HG03460 (cell line): ENCODE results near the gene ANKRD13C.
"Not testable (repeated sequence)": the region's sequence is repeated elsewhere in the genome, so short reads cannot be mapped to it uniquely, and the experiment has no call there.

Source experiments
- ATAC-seq: cut with Tn5 transposase; IDR thresholded peaks from one replicate; pipeline ENCODE4 v1.9.1; 2021; ENCODE audit not compliant: unreplicated experiment

Gene ANKRD13C

DNA sequence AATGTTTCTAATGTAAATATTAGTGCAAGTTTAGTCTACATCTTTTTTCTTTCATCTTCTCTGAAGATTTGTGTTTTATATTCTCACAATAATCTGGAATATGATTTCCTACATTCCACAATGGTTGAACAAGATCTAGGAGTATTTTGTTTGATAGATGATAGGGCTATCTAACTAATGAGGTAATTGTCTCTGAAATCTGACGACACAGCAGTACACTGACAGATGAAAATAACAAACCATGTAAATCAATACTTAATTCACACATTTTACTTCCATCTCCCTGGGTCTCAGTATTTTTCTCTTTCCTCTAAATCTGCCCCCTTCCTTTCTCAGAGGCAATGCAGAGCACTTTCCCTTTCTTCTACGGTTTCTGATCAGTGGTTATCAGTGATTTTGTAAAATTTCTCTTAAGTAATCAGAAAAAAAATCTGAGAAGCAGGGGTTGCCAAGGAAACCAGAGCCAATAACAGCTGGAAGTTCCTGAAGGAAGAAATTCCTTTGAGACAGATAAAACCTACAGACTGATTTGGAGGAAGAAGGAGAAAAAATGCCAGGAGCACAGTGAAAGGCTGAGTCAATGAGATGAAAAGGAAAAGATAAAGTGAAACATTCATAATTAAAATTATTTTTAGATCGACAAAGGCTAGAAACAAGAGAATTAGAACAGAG is 7.3 kb upstream of the ANKRD13C start:
- ATAC-seq, result no peak

DNA sequence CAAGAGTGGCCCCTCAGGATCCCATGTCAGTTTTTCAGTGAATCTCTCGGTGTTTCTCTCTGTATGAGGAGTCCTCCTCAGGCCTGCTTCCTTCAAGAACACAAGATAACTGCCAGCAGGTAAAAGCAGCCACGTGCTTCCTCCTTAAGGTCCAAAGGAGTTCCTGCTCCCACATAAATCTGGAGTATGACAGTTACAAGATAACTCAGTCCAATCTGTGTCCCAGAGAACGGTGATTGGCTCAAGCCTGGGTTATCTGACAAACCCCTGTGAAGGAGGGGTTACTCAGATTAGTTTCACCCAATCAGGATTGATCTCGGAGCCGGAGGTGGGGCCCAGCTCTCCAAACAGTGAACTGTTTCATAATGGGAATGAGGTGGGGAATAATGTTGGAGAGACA is 5.8 kb upstream of the ANKRD13C start:
- ATAC-seq, result no peak

DNA sequence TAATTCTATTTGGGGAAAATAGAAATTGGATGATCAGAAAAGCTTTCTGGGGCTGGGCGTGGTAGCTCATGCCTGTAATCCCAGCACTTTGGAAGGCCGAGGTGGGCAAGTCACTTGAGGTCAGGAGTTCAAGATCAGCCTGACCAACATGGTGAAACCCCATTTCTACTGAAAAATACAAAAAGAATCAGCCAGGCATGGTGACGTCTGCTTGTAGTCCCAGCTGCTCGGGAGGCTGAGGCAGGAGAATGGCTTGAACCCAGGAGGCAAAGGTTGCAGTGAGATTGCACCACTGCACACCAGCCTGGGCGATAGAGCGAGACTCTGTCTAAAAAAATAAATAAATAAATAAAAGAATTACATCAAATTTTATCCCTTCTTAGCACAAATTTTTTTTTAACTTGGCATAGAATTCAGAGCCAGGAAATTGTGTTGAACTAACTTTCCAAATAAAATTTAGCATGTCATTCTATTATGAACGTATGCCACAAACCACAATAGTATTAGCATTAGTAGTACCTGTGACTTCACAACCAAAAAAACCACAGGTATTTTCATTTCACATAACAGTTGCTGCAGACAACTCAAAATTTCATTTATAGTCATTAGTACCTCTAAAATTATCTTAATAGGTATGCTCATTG is 4.5 kb upstream of the ANKRD13C start:
- peak; percentile 31 for ATAC-seq

DNA sequence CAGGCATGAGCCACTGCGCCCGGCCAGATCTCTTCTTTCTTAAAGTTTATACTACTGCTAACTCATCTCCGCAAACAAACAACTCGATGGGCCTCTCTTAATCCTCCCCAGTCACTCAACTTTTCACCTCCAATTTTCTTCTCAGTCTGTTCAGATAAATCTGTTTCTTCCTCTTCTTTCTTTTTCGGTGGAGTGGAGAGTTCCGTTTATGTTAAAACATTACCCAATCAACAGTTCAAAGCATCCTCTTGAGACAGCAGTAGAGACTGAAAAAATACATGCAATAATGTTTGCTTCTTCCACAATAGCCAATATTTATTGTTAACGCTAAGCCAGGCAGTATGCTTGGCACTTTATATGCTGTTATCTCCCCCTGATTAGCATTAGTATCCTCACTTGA is 1.4 kb upstream of the ANKRD13C start:
- ATAC-seq, result no peak

DNA sequence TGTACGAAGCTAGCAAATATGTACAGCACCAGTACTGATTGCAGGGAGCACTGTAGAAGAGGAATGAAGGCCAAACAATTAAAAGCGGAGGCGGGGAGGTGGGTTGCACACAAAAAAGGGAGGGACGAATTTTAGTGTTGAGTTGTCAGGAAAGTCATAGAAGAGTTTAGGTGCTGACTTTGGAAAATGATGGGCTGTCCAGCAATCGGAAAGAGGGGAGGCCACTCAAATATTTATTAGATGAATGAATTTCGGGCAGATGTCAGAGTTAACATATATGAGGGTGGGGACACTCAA is 537 bp upstream of the ANKRD13C start:
- ATAC-seq, result no peak

DNA sequence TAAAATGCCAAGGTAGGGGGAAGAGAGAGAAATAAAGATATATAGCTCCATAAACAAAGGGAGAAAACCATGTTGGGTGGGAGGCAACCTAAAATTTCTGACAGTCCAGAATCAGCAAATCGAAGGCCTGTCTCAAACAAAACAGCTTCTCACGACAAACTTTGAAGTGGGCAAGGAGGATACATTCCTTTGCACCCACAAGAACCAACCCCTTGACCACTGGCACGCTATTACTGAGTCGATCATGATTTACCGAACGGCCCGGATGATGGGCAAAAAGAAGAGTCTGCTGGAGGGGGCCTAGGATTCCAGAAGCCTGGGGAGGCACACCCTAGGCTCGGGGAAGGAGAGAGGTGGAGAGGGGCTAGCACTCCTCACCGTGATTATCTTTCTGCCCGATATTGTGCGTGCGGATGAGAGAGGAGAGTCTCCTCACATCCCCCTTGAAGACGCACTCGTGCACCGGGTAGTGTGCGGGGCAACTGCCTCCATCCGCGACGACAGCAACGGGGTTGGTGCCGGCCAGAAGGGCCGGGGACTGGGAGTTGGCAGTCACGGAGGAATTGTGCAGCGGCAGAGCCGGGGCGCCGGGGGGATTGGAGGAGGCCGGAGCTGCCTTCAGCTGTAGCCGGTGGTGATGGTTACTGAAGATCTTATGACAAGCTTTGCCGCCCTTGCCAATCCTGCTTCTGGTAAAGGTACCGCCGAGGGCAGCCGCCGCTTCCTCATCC is 756 bp downstream of the ANKRD13C start:
- peak; percentile 30 for ATAC-seq

DNA sequence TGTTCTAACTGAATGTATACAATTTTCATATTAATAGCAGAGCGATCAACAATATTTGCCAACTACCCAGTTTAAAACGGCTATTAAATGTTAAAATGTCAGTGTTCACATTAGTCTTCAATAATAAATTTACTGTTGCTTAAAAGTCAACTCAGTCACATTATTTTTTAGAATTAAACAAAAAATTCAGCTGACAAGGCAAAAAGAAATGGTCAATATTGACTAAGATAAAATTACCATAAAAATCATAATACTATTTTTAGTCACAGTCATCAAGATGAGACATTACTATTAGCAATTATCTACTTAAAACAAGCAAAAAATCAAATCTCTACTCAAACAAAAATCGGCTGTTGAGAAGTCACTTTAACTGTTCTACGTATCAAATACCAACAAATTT is 1.5 kb downstream of the ANKRD13C start:
- ATAC-seq, result no peak

DNA sequence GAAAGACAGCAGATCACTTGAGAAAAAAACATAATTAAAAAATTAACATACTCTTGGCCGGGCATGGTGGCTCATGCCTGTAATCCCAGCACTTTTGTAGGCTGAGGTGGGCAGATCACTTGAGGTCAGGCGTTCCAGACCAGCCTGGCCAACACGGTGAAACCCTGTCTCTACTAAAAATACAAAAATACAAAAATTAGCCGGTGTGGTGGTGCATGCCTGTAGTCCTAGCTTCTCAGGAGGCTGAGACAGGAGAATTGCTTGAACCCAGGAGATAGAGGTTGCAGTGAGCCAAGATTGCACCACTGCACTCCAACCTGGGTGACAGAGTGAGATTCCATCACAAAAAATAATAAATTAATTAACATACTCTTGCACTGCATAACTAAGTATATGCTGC is 4.7 kb downstream of the ANKRD13C start:
- not testable (repeated sequence) for ATAC-seq

DNA sequence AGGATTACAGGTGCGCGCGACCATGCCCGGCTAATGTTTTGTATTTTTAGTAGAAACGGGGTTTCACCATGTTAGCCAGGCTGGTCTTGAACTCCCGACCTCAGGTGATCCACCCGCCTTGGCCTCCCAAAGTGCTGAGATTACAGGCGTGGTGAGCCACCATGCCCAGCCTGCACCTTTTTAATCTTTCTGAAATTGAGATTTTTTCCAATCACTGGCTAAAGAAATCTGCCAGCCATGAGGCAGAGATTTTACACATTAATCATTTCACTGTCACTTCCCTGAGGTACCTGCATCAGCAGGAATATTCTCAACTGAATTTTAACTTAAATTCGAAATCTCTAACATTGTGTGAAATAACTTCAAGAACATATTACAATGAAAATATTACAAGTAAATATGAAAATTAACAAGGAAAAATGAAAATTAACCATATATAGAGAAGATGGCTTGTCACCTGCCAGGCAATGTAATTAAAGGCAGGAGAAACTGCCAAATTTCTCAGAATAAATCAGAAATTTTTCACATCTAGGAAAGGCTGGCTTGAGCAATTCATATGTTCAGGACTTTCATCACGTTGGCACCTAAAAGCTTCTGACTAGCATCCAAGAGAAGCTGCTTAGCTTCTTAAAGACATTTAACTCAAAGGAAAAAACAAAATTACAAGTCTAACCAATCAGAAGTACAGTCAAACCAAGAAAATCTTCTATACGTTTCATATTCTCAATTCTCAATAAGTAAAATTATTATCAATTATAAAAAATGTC is 5.9 kb downstream of the ANKRD13C start:
- no peak for ATAC-seq

DNA sequence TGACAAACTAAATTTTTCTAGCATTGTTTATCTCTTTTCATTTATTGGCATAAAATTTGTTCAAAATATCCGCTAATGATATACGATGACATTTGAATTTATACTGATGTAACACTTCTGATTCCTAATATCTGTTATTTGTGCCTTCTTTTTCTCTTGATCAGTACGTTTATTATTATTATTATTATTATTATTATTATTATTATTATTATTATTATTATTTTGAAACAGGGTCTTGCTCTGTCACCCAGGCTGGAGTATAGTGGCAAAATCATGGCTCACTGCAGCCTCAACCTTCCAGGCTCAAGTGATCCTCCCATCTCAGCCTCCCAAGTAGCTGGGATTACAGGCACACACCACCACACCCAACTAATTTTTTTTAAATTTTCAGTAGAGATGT is 14.9 kb downstream of the ANKRD13C start:
- not testable (repeated sequence) for ATAC-seq

DNA sequence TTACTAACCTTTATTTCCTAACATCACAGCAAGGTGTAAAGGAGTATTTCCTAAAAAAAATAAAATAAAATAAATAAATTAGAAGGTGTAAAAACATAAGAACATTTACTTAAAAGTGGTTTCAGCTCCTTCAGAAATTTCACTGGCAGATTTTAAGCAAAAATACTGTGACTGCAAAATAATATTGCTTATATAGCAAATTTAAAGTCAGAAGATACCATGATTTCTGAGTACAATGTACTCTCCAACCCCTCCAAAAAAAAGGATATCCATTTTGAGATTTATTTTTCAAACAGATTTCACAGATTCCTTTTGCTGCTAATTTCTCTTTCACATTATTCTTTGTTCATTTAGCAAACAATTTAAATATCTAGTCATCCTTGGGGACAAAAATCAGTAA is 18.5 kb downstream of the ANKRD13C start:
- no peak for ATAC-seq

DNA sequence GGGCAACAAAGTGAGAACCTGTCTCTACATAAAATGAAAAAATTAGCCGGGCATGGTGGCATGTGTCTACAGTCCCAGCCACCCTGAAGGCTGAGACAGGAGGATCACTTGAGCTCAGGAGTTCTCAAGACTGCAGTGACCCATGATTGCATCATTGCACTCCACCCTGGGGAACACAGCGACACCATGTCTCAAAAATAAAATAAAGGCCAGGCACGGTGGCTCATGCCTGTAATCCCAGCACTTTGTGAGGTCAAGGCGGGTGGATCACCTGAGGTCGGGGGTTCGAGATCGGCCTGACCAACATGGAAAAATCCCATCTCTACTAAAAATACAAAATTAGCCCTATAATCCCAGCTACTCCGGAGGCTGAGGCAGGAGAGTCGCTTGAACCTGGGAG is 20.1 kb downstream of the ANKRD13C start:
- ATAC-seq, result no peak

DNA sequence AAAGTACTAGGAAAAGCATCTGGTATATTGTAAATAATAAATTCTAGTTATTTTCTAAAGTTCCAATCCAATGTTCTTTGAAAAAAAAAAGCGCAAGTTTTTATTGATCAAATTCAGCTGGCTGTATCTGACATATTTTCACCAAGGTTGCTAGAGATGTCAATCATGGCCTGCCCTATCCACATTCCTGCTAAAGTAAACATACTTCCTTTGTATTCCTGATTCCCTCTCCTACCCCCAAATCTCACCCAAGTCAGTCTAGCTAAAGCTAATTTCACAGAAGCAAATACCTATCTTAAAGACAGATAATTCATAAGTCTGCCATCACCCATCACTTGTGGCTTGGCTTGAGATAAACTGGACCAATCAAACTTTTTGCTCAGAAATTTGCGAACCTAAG is 21.3 kb downstream of the ANKRD13C start:
- no peak for ATAC-seq

DNA sequence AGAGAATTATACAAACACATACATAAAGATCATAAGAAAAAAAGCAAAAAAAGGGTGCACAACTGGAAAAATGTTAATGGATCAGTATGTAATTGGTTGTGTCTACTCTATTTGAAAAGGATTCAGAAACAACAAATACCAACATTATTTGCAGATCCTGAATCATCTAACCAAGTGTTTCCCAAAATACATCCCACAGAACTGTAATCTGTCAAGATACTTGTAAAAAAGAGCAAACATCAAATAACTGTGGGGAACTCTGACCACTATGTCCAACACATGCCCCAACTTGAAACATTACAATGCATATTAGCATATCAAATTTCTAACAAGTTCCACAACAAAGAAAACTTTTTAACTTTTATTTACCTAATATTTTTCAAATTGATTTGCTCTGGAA is 22.6 kb downstream of the ANKRD13C start:
- ATAC-seq, result no peak

DNA sequence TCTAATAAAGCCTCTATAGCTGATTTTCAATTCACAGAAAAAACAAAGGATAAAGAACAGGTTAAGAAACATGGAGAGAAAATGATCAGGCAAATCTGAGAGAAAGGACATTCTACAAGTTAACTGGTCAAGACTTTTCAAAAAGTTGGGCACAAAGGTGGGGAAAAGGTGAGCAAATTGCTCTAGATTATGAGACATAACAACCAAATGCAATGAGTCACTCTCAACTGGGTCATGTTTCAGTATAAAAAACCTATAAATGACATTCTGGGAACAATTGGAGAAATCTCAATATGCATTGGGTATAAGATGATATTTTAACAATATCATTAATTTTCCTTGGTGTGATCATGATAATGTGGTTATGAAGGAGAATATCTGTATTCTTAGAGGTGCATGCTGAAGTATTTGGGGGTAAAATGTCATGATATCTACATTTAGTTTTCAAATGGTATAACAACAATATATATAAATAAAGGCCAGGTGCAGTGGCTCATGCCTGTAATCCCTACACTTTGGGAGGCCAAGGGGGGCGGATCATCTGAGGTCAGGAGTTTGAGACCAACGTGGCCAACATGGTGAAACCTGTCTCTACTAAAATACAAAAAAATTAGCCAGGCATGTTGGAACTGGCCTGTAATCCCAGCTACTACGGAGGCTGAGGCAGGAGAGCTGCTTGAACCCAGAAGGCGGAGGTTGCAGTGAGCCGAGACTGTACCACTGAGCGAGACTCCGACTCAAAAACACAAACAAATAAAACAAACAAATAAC is 27.0 kb downstream of the ANKRD13C start:
- no peak for ATAC-seq

DNA sequence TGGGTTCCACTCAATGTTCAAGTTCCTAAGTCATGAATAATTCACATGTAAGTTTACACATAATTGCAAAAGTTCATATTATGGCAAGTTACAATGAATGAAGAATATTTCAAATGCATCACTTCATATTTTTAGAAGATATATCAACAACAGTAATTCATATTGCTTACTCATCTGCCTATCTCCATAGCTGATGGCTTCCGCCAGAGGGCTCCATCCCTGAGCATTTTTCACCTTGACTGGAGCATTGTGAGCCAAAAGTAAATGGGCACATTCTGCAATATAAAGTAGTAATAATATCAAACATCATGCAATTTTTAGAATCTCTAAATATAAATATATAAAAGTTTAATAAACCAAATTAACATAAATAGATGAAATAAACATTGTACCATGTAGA is 29.8 kb downstream of the ANKRD13C start:
- no peak for ATAC-seq

DNA sequence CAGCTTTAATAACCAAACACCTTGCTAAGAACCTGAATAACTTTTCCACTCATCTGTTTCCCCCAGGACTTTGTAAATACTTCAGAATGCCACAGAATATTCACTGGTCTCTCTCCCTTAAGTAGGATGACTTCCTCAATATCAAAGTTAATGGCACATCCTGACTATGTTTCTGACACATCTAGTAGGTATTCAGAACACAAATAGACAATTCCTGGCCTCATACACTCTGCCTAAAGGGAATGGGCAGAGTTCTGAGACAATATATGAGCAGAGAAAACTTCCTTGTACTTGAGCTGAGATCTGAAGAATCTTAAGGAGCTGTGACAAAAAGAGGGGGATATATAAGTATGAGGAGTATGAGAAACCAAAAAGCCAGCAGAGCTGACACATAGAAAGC is 34.8 kb downstream of the ANKRD13C start:
- no peak for ATAC-seq

DNA sequence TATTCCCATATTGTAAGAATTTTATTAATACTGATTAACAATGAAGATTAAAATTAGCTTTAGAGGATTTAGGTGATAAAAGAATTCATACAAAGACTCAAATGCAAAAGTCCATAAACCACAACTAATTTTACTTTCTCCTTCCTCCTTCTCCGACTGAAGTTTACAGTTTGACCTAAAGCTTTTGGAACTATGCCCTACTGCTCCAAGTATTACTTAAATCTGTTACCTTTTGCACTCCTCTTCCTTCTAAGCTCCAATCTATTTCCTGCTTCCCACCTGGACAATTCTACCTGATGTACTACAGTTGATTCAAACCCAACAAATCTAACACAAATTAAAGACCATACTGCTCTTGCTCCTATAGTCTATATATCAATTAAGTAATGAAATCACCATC is 36.3 kb downstream of the ANKRD13C start:
- ATAC-seq, result no peak

DNA sequence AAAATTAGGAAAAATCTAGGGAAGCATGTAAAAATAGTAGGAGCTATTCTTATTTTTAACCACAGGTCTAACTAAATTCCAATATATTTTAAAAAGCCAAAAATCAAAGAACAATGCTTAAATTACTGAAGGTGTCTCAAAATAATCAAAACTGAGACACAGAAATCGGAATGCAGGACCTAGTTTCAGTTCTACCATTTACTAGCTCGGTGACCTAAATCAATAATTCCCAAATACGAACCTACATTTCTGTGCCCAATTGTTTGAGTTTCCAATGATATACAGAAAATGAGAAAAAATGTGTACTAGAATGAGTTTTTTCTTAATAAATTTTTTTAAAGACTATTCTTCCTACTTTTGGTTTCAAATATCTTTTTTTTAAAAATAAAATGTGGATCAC is 37.4 kb downstream of the ANKRD13C start:
- no peak for ATAC-seq

DNA sequence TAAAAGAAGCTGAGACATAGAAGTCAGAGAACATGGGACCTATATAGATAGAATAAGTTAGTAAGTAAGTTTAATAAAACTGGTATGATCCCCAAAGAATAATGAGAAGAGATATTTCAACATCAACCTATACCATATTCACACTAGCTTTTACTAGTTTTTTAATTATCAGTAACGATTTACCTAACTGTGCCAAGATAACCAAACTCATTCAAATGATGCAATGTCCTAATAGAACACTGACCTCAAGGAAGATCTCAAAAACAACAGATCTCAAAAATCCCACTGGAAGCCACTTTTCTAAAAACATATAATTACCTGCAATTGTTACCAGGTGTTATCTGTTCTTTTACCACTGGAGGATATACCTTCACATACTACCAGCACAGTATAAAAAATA is 38.7 kb downstream of the ANKRD13C start:
- ATAC-seq, result no peak

DNA sequence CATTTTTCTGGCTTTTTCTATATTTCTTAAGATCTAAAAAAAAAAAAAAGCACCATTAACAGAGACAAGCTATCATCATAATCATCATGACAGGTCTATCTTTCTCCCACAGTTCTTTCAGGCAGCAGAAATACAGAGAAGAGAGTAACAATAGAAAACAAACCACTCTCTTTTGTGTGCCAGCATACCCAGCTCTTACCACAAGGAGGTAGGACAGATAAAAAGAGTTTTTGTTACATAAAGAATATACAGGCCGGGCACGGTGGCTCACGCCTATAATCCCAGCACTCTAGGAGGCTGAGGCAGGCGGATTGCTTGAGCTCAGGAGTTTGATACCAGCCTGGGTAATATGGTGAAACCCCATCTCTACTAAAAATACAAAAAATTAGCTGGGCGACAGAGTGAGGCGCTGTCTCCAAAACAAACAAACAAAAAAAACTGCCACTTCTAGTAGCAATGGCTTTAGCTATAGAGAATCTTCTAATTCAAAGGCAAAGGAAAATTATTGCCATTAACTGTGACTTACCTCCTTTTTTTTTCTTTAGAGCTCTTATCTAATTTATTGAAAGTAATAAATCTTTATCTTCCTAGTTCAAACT is 39.7 kb downstream of the ANKRD13C start:
- no peak for ATAC-seq
